ENCODE data around the gene CEP295NL.

CEP295NL gene

DNA sequence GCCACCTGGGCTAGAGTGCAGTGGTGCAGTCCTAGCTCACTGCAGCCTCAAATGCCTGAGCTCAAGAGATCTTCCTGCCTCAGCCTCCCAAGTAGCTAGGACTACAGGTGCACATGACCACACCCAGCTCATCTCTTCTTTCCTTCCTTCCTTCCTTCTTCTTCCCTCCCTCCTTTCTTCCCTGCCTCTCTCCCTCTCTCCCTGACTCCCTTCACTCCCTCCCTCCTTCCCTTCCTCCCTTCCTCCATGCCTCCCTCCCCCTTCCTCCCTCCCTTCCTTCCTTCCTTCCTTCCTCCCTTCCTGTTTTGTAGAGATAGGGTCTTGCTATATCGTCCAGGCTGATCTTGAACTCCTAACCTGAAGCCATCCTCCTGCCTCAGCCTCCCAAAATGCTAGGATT lies 38.9 kb downstream of the CEP295NL start:
- no peak for DNase-seq (ENCODE audit: low spot score)

DNA sequence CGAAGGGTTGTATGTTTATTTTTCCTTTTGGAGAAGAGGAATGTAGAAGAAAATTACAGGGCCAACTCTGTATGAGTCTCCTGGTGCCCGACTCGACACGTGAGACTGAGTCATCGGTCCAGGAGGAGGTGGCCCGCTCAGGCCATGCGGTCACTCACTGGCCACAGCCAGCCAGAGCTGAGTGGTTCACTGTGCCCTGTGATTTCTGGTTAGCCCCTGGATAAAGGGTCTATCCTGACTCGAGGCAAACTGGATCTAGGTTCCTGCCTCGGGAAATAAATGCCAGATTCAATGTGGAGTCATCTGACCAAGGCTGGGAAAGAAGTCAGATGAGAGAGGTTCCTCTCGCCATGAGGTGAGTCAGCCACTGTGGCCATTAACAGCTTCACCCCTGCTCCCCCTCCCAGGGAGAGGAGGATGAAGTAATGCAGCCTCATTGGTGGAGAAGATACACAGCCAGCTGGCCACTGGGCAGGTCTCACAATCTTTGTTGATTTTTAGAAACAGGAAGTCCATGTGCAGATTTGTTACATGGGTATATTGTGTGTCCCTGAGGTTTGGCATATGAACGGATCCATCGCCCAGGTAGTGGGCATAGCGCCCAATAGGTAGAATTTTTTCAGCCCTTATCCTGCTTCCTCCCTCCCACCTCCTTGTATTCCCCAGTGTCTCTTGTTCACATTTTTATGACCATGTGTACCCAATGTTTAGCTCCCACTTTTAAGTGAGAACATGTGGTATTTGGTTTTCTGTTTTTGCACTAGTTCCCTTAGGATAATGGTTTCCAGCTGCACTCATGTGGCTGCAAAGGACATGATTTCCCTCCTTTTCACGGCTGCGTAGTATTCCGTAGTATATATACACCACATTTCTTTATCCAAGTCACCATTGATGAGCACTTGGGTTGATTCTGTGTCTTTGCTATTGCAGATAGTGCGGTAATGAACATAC lies 40.7 kb downstream of the CEP295NL start:
- no peak for DNase-seq (ENCODE audit: low spot score)

DNA sequence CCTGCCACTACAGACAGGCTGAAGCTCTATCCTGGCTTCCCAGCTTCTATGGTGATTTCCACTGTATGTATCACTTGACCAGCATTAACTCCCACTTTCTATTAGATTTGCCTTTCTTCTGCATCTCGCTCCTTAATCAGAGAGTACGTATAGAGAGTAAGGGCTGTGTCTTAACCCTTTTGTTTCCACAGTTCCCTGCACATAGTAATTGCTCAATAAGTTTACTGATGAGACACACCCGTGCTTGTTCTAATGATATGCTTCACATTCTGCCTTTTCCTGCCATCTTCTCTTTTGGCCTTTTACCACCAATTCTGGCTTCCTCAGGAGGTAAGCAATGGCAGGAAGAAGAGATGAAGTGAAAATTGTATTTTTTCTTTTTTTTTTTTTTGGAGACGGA lies 41.8 kb downstream of the CEP295NL start:
- no peak for DNase-seq (ENCODE audit: low spot score)

DNA sequence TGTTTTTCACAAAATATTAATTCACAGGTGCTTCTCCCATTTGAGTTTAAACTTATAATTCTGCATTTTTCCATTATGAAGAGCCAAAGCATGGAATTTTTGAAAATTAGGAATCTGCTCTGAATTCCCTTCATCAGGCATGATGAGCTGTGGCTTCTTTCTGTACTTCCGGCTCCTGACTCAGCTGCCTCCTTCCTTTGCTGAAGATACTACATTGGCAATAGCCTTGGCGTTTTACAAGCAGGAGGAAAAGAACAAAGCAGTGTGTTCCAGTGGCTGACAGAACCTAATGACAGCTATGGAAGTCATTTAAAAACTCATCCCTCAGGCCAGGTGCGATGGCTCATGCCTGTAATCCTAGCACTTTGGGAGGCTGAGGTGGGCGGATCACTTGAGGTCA lies 44.0 kb downstream of the CEP295NL start:
- no peak for DNase-seq (ENCODE audit: low spot score)

DNA sequence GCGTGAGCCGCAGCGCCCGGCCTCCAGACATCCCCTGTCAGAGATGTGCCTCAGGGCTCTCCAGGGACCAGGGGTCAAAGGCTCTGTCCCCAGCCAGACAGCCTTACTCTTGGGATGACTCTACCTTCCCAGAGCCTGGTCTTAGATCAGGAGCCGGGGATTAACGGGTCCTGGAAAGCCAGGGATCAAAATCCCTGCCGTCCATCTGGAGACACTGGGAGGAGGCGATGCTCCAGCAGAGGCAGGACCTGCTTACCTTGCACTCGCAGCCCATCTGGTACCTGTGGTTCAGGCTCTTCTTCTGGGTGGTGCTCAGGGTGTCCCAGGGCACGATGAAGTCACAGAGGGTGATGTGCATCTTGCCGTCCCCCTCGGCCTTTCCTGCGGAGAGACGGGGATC lies 45.7 kb downstream of the CEP295NL start:
- no peak for DNase-seq (ENCODE audit: low spot score)

DNA sequence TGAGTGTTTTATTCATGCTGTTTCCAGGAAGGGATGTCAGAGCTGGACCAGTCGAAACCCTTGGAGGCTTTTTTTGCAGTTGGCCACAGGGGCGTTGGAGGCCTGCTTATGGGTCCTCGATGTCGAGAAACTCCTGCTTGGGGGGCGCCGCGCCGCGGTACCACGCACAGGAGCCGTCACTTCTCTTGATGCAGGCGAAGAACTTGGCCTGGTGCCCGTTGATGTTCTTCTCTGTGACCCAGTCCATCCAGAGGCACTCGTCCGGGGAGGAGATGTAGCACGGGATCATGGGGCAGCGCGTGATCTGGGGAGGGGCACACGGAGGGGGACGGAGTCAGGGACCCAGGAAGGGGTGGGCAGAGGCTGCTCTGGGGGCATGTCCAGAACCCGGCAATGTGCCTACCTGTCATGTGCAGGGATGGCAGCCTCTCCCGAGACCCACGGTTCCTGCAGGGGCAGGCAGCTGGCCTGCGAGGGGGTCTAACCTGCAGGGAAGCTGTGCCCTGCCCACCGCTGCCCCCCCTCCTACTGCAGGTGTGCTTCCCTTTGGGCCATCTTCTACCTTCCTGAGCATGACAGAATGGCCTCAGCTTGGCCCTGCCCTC lies 47.3 kb downstream of the CEP295NL start:
- DNase-seq (ENCODE audit: low spot score), result no peak

DNA sequence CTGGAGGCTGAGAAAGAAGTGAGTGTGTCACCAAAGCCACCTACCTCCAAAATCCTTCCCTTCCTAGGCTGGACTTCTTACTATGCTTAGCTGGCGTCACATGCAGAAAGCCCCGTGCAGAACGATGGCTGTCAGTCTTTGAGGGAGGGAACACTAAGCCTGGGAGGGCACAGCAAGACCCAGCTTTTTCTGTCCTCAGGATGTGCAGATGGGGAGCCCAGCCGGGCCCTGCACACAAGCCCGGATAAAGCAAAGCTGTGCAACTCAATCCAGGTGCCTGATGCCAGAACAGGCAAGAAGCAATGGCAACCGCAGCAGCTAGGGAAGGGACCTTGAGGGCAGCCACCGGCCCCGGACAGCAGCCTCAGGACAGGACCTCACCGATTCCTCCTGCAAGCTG lies 48.5 kb downstream of the CEP295NL start:
- DNase-seq (ENCODE audit: low spot score), result no peak

DNA sequence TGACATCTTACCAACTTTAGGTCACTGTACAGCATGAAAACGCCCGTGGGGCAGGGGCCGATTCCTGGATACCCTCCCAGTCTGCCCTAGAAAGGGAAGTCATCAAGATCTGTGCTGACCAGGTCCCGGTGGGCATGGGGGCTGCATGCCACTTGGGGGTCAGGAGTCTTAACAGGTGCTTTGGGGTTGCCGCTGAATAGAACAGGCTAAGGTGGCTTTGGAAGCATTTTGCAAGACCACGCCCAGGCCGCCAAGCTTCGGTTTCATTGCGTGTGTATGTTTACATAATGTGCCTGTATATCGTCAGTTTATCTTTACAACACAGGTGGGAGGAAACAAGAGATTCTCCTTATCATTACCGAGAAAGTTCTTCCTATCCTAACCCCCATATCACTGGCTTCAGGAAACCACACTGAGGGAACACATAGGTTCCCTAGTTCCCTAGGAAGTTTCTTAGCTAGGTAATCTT lies 49.0 kb downstream of the CEP295NL start:
- DNase-seq (ENCODE audit: low spot score), result no peak

DNA sequence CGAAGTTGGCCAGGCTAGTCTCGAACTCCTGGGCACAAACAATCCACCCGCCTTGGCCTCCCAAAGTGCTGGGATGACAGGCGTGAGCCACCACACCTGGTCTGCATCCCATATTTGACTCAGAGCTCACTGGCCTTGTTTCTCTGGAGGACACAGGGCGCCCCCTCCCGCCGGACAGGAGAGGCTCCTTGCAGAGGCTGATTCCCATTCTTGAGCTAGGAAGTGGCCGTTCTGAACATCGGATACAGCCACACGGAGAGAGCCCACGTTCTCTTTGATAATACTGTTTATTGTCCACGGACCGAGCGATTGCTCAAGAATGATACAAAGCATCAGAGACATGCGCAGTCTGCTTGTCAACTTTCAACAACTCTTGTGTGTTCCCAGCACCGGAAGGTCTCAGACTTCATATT lies 50.3 kb downstream of the CEP295NL start:
- no peak for DNase-seq (ENCODE audit: low spot score)

DNA sequence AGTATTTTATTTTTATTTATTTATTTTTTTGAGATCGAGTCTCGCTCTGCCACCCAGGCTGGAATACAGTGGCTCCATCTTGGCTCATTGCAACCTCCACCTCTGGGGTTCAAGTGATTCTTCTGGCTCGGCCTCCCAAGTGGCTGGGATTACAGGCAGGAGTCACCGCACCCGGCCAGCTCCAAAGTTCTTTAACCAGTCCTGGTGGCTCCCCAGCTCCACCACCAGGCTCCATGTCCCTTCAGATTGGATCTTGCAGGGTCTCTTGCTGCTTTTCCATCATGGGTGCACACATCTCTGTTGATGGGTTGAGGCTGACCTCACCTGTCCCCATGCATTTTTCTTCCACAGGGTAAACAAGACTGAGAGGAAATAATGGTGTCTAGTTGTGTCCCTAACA lies 54.0 kb downstream of the CEP295NL start:
- DNase-seq (ENCODE audit: low spot score), result no peak

DNA sequence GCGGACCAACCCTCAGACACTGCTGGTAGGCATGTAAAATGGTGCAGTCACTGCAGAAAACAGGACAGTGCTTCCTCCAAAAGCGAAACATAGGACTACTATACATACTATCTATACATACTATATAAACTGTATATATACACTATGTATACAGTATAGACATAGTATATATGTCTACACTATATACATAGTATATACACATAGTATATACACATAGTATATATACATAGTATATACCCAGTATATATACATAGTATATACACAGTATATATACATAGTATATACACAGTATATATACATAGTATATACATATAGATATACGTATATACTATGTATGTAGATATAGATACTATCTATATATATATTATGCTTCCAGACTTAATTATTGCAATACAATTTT lies 55.9 kb downstream of the CEP295NL start:
- no peak for DNase-seq (ENCODE audit: low spot score)

DNA sequence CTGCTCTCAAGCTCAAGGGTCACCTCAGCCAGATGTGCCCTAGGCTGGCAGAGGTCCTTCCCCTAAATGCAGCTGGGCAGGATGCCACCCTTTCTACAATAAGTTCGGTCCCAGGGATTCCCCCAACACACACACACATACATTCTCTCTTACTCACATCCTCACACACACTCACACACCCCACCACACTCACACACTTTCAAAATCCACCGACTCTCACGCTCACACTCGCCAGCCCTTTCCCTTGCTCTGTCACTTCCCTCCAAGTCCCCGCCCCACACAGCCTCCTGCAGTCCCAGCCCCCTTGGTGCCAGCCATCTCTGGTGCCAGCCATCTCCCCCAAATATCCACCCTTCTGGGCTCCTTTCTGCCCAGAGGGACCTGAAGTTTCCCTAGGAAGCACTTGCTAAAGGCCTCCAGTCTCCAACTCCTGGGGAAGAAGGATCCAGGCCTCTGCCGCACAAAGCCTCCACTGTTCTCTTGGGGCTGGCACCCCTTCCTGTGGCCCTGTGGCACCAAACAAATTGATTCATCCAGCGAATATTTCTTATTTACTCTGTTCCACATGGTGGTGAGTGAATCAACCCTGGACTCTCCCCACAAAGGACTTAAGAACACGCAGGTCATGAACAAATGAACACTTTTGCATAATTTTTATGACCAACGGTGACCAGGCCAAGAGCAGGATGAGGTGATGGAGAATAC lies 58.5 kb downstream of the CEP295NL start:
- no peak for DNase-seq (ENCODE audit: low spot score)

DNA sequence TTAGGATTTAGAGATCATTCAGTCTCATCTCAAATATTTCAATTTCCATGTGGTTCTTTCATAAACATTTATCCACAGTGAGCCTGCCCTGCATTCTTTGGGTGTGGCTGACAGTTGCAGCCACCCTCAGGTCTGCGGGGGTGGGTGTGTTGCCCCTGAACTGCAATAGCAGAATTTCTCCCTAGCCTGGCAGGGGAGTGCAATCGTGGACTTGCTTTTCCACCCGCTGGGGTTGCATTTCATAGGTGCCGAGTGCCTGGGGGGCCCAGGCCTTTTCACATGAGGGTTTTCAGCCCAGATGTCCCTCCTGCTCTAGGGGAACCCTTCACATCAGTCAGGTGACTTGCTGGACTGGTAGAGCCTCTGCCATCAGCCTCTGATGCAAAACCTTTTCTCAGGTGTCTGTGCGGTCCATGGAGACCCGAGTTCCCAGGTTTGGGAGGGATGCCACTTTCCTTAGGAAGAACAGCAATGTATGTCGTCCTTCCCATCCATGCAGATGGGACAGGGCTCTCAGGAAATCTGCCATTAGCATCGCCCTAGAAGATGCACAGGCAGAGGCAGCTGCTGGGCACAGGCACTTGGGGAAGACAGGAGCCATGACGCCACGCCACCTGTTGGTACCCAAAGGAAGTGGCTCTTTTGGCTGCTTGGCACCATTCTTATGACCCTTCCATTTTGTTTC lies 60.0 kb downstream of the CEP295NL start:
- peak; percentile 80 for DNase-seq (ENCODE audit: low spot score)

DNA sequence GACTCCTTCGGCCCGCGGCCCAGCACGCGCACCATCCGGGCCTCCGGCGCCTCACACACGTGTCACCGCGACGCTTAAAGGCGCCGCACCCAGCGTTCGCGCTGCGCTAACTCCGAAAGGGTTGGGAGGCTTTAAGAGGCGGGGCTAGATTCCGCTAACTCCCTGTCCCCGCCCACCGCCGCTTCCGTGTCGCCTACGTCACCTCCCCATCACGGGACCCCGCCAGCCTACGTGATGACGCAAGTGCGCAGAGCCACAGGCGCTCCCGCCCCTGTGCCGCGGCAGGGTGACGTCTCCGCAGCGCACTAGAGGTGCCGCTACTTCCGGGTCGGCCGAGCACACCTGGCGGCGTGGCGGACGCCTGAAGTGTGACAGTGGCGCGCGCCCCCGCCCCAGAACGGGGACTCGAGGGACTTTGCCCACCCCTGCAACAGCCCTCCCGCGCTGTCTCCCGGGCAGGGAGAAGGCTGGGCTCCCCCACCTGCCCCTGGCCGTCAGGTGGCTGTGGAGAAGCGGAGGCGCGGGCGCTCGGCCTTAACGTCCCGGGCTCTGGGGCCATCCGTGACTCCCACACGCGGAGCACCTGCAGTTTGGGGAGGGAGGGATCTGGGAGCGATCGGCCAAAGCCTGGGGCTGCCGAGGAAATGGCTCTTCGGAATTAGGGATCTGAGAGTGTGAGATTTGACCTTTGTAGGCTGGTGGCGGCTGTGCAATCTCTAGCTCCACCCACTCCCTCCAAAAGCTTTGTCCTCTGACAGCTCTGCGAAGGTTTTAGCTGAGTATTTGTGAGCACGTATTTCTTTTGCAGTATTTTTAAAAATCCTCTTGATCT lies 62.0 kb downstream of the CEP295NL start, which contains the start of gene USP36:
TSS of gene USP36 (minus strand) at position 35 of the 832 bp plus-strand sequence. CDS start 4,451 bp downstream, outside the sequence.
- DNase-seq (ENCODE audit: low spot score), result peak; percentile 100
